Measurements from ENCODE around the gene SUFU. TPM values are rescaled to one million over a fixed set of nuclear protein-coding genes. Genes with fewer than 3 reads are reported as not detected.

Gene SUFU
- total and polyA plus RNA-seq, 2 donors from 2014 or later: 6.5 to 18.9 TPM

GRCh38 chr10:102581981-102582580 is 78.3 kb downstream of the SUFU start:
- DNase-seq (peak in 3 of 5 donors; percentile 38 to 69 (median 68)), FAIRE-seq (no peak)
- Histone ChIP-seq H3K27me3 (ENCODE audit: control insufficient read depth, insufficient read depth, low read length) (no peaks in the 10 kb centered on the region), H3K4me3 (ENCODE audit: low read length in 3 of 3) (no peak overlapping the region), H3K27ac (ENCODE audit: low read depth in 2 of 2, low read length in 2 of 2) (peak overlapping the region in 1 of 2 donors; percentile 52), H3K36me3 (ENCODE audit: control insufficient read depth in 2 of 3, insufficient read depth in 3 of 3, low read length in 3 of 3) (no peaks in the 10 kb centered on the region), H3K9ac (ENCODE audit: low read length in 3 of 3) (peak overlapping the region in 1 of 3 donors; percentile 10), H3K9me3 (ENCODE audit: control insufficient read depth in 2 of 3, insufficient read depth in 1 of 3, low read length in 3 of 3) (no peaks in the 10 kb centered on the region), H3K4me1 (ENCODE audit: control insufficient read depth in 2 of 3, insufficient read depth in 2 of 3, low read depth in 1 of 3, low read length in 3 of 3) (peaks cover 5 to 25% (median 16%) of the 10 kb centered on the region in 3 donors)
- intact Hi-C loops (cut with DNase I): loop anchor here (10.0 kb wide), 1 partner anchor 67 kb away; no protein-coding TSS in a partner anchor
- no peak for TF ChIP-seq CTCF (IDR thresholded peaks at IDR 0.05; ENCODE audit: borderline replicate concordance, extremely low read depth, insufficient read depth)

GRCh38 chr10:102583435-102584417 is 80.0 kb downstream of the SUFU start:
- H3K9me3 ChIP-seq (ENCODE audit: control insufficient read depth in 2 of 3, insufficient read depth in 1 of 3, low read length in 3 of 3): no peaks in the 10 kb centered on the region
- H3K9ac ChIP-seq (ENCODE audit: low read length in 3 of 3): no peak overlapping the region
- DNase-seq: peak; percentile 90 to 95 (median 90)
- H3K27me3 ChIP-seq (ENCODE audit: control insufficient read depth, insufficient read depth, low read length): no peaks in the 10 kb centered on the region
- intact Hi-C loops (cut with DNase I): loop anchor here (10.0 kb wide), 1 partner anchor 69 kb away; no protein-coding TSS in a partner anchor
- peaks cover 5 to 25% (median 16%) of the 10 kb centered on the region in 3 donors for H3K4me1 ChIP-seq (ENCODE audit: control insufficient read depth in 2 of 3, insufficient read depth in 2 of 3, low read depth in 1 of 3, low read length in 3 of 3)
- peak overlapping the region in 1 of 2 donors; percentile 21 for H3K27ac ChIP-seq (ENCODE audit: low read depth in 2 of 2, low read length in 2 of 2)
- H3K36me3 ChIP-seq (ENCODE audit: control insufficient read depth in 2 of 3, insufficient read depth in 3 of 3, low read length in 3 of 3): no peaks in the 10 kb centered on the region
- no peak overlapping the region for H3K4me3 ChIP-seq (ENCODE audit: low read length in 3 of 3)
- TF ChIP-seq CTCF (IDR thresholded peaks at IDR 0.05; ENCODE audit: borderline replicate concordance, extremely low read depth, insufficient read depth): peak; percentile 95
- peak; percentile 39 for FAIRE-seq

GRCh38 chr10:102585026-102585425 is 81.3 kb downstream of the SUFU start:
- Histone ChIP-seq H3K9ac (ENCODE audit: low read length in 3 of 3) (no peak overlapping the region), H3K27ac (ENCODE audit: low read depth in 2 of 2, low read length in 2 of 2) (no peak overlapping the region), H3K9me3 (ENCODE audit: control insufficient read depth in 2 of 3, insufficient read depth in 1 of 3, low read length in 3 of 3) (no peaks in the 10 kb centered on the region), H3K36me3 (ENCODE audit: control insufficient read depth in 2 of 3, insufficient read depth in 3 of 3, low read length in 3 of 3) (no peaks in the 10 kb centered on the region), H3K27me3 (ENCODE audit: control insufficient read depth, insufficient read depth, low read length) (no peaks in the 10 kb centered on the region), H3K4me3 (ENCODE audit: low read length in 3 of 3) (no peak overlapping the region), H3K4me1 (ENCODE audit: control insufficient read depth in 2 of 3, insufficient read depth in 2 of 3, low read depth in 1 of 3, low read length in 3 of 3) (peaks cover 5 to 17% (median 7%) of the 10 kb centered on the region in 3 donors)
- no peak for DNase-seq
- intact Hi-C loops (cut with DNase I): loop anchor here (10.0 kb wide), 1 partner anchor 70 kb away; no protein-coding TSS in a partner anchor
- no peak for TF ChIP-seq CTCF (IDR thresholded peaks at IDR 0.05; ENCODE audit: borderline replicate concordance, extremely low read depth, insufficient read depth)
- no peak for FAIRE-seq
